WTC11 (cell line): Measurements from ENCODE around the gene RAI1. TPM values are rescaled to one million over a fixed set of nuclear protein-coding genes. Genes with fewer than 3 reads are reported as not detected.

Source experiments
- ATAC-seq: fragments of 200-7000 bp; cut with Tn5 transposase; 2 replicates; pipeline ENCODE4 v1.10.0; 2021; ENCODE audit warnings: mild to moderate bottlenecking, moderate library complexity
- CTCF ChIA-PET: fragments of 300-600 bp; sonication (Branson Sonifier 250); formaldehyde crosslinking; loops from one replicate; lab custom pipeline; 2021; ENCODE audit warnings: antibody characterized with exemption; lab: Charles Lee
- POLR2A ChIA-PET: fragments of 350-600 bp; sonication (Branson Sonifier 250); formaldehyde crosslinking; loops from one replicate; lab custom pipeline; 2021; ENCODE audit warnings: antibody characterized with exemption; lab: Charles Lee
- DNase-seq: peaks from one replicate; pipeline ENCODE4 v3.0.0; 2021; ENCODE audit warnings: low spot score
- H3K27ac Mint-ChIP-seq: 2 replicates; pipeline ENCODE4 v1.8.0; 2021; ENCODE audit warnings: mixed read lengths
- H3K27me3 Mint-ChIP-seq: 2 replicates; pipeline ENCODE4 v1.8.0; 2021; ENCODE audit warnings: low read depth, mild to moderate bottlenecking, moderate library complexity, mixed read lengths
- H3K36me3 Mint-ChIP-seq: 2 replicates; pipeline ENCODE4 v1.8.0; 2021; ENCODE audit warnings: mixed read lengths
- H3K4me1 Mint-ChIP-seq: 2 replicates; pipeline ENCODE4 v1.8.0; 2022; ENCODE audit warnings: mixed read lengths
- H3K4me3 Mint-ChIP-seq: 2 replicates; pipeline ENCODE4 v1.8.0; 2021; ENCODE audit warnings: mild to moderate bottlenecking, moderate library complexity, mixed read lengths
- H3K9me3 Mint-ChIP-seq: 2 replicates; pipeline ENCODE4 v1.8.0; 2021; ENCODE audit warnings: mixed read lengths
- ATF1 ChIP-seq: sonication (generic); formaldehyde crosslinking; IDR thresholded peaks from 2 replicates; pipeline ENCODE4 v1.8.1; 2023; ENCODE audit warnings: mild to moderate bottlenecking, moderate library complexity, missing genetic modification reagents
- ATF3 ChIP-seq: sonication (generic); formaldehyde crosslinking; conservative IDR thresholded peaks from 2 replicates; pipeline ENCODE4 v1.8.1; 2022; ENCODE audit warnings: mild to moderate bottlenecking, missing genetic modification reagents
- ATF6 ChIP-seq: sonication (generic); formaldehyde crosslinking; IDR thresholded peaks from 2 replicates; pipeline ENCODE4 v1.8.1; 2023; ENCODE audit warnings: mild to moderate bottlenecking, missing genetic modification reagents
- CTCF ChIP-seq: fragments of 200-600 bp; IDR thresholded peaks from 2 replicates; pipeline ENCODE4 v1.8.0; 2022; ENCODE audit warnings: antibody characterized with exemption
- EMX1 ChIP-seq: fragments of 250-450 bp; sonication (Bioruptor Pico); IDR thresholded peaks from 2 replicates; pipeline ENCODE4 v1.8.0; 2021; ENCODE audit warnings: mild to moderate bottlenecking
- ESRRA ChIP-seq: sonication (generic); formaldehyde crosslinking; IDR thresholded peaks from 2 replicates; pipeline ENCODE4 v1.8.1; 2022; ENCODE audit warnings: mild to moderate bottlenecking, missing genetic modification reagents, borderline replicate concordance
- GABPB1 ChIP-seq: sonication (generic); formaldehyde crosslinking; IDR thresholded peaks from 2 replicates; pipeline ENCODE4 v1.8.1; 2023; ENCODE audit warnings: mild to moderate bottlenecking, missing genetic modification reagents
- GRHL2 ChIP-seq: fragments of 250-450 bp; sonication (Bioruptor Pico); IDR thresholded peaks from 2 replicates; pipeline ENCODE4 v1.8.0; 2022; ENCODE audit warnings: mild to moderate bottlenecking, moderate library complexity; ENCODE audit not compliant: insufficient replicate concordance, severe bottlenecking
- IRF1 ChIP-seq: sonication (generic); formaldehyde crosslinking; IDR thresholded peaks from 2 replicates; pipeline ENCODE4 v1.8.0; 2023; ENCODE audit warnings: missing genetic modification reagents
- MAX ChIP-seq: sonication (generic); formaldehyde crosslinking; IDR thresholded peaks from 2 replicates; pipeline ENCODE4 v1.8.0; 2022; ENCODE audit warnings: mild to moderate bottlenecking, missing genetic modification reagents
- NFE2L1 ChIP-seq: sonication (generic); formaldehyde crosslinking; IDR thresholded peaks from 2 replicates; pipeline ENCODE4 v1.8.1; 2023; ENCODE audit warnings: missing genetic modification reagents
- NR2C2 ChIP-seq: sonication (generic); formaldehyde crosslinking; IDR thresholded peaks from 2 replicates; pipeline ENCODE4 v1.8.0; 2022; ENCODE audit warnings: mild to moderate bottlenecking, missing genetic modification reagents
- NR3C1 ChIP-seq: sonication (generic); formaldehyde crosslinking; conservative IDR thresholded peaks from 2 replicates; pipeline ENCODE4 v1.8.1; 2023; ENCODE audit warnings: low read depth, mild to moderate bottlenecking, missing genetic modification reagents
- PRRX2 ChIP-seq: fragments of 250-450 bp; sonication (Bioruptor Pico); IDR thresholded peaks from 2 replicates; pipeline ENCODE4 v1.8.0; 2021; ENCODE audit warnings: mild to moderate bottlenecking
- RORB ChIP-seq: fragments of 250-450 bp; sonication (Bioruptor Pico); IDR thresholded peaks from 2 replicates; pipeline ENCODE4 v1.9.0; 2021; ENCODE audit warnings: mild to moderate bottlenecking
- ZBTB43 ChIP-seq: sonication (generic); formaldehyde crosslinking; IDR thresholded peaks from 2 replicates; pipeline ENCODE4 v1.8.1; 2023; ENCODE audit warnings: mild to moderate bottlenecking, missing genetic modification reagents
- ZNF121 ChIP-seq: sonication (generic); formaldehyde crosslinking; IDR thresholded peaks from 2 replicates; pipeline ENCODE4 v1.8.0; 2023; ENCODE audit warnings: missing genetic modification reagents
- ZNF138 ChIP-seq: sonication (generic); formaldehyde crosslinking; conservative IDR thresholded peaks from 2 replicates; pipeline ENCODE4 v1.8.1; 2022; ENCODE audit warnings: mild to moderate bottlenecking, moderate library complexity, missing genetic modification reagents
- ZNF219 ChIP-seq: sonication (generic); formaldehyde crosslinking; IDR thresholded peaks from 2 replicates; pipeline ENCODE4 v1.8.0; 2023; ENCODE audit warnings: missing genetic modification reagents, mild to moderate bottlenecking, borderline replicate concordance
- ZNF232 ChIP-seq: sonication (generic); formaldehyde crosslinking; IDR thresholded peaks from 2 replicates; pipeline ENCODE4 v1.8.0; 2022; ENCODE audit warnings: mild to moderate bottlenecking, missing genetic modification reagents
- ZNF263 ChIP-seq: sonication (generic); formaldehyde crosslinking; IDR thresholded peaks from 2 replicates; pipeline ENCODE4 v1.8.1; 2022; ENCODE audit warnings: low read depth, mild to moderate bottlenecking, moderate library complexity, missing genetic modification reagents
- ZNF281 ChIP-seq: sonication (generic); formaldehyde crosslinking; IDR thresholded peaks from 2 replicates; pipeline ENCODE4 v1.8.0; 2023; ENCODE audit warnings: mild to moderate bottlenecking, missing genetic modification reagents
- ZNF396 ChIP-seq: fragments of 250-450 bp; sonication (Bioruptor Pico); IDR thresholded peaks from 2 replicates; pipeline ENCODE4 v1.8.0; 2021; ENCODE audit warnings: mild to moderate bottlenecking, moderate library complexity, borderline replicate concordance
- ZNF416 ChIP-seq: fragments of 250-450 bp; sonication (Bioruptor Pico); IDR thresholded peaks from 2 replicates; pipeline ENCODE4 v1.9.0; 2021; ENCODE audit warnings: mild to moderate bottlenecking, inconsistent platforms
- ZNF425 ChIP-seq: fragments of 250-450 bp; sonication (Bioruptor Pico); conservative IDR thresholded peaks from 2 replicates; pipeline ENCODE4 v1.9.0; 2021; ENCODE audit warnings: mild to moderate bottlenecking
- total RNA-seq: library from RNA; stranded (reverse); gene quantifications from 3 replicates; pipeline ENCODE4 v1.2.3, GENCODE V29; 2021

RAI1 gene
- total RNA-seq, 1 experiment from 2014 or later = 12.7 TPM

GRCh38 chr17:17797119-17797809 lies 116.0 kb downstream of the RAI1 start:
- H3K9me3 Mint-ChIP-seq = no peaks in the 10 kb centered on the region
- peaks cover 17% of the 10 kb centered on the region for H3K27me3 Mint-ChIP-seq
- CTCF ChIA-PET = interaction anchor here (0.8 to 1.6 kb wide), 2 partner anchors 13 to 15 kb away, joined by 3 to 4 read pairs; no protein-coding TSS in a partner anchor
- no peak for DNase-seq
- peaks cover 28% of the 10 kb centered on the region for H3K4me1 Mint-ChIP-seq
- H3K4me3 Mint-ChIP-seq = no peak overlapping the region
- no peak overlapping the region for H3K27ac Mint-ChIP-seq
- POLR2A ChIA-PET = interaction anchor here (0.6 kb wide), 2 partner anchors 301 to 467 kb away, joined by 3 to 4 read pairs; partner anchors contain the start of gene RASD1
- no peaks in the 10 kb centered on the region for H3K36me3 Mint-ChIP-seq
- ATAC-seq = no peak
- TF ChIP-seq CTCF = no peak
- TF ChIP-seq ZNF121 = no peak
- TF ChIP-seq ATF1 (CRISPR knock-in tag) = no peak
- no peak for TF ChIP-seq ZNF396 (CRISPR knock-in tag)
- no peak for TF ChIP-seq NFE2L1 (CRISPR knock-in tag)
- TF ChIP-seq ATF3 (CRISPR knock-in tag) = no peak
- no peak for TF ChIP-seq ZNF263 (CRISPR knock-in tag)
- TF ChIP-seq RORB = no peak
- no peak for TF ChIP-seq EMX1 (CRISPR knock-in tag)
- TF ChIP-seq ZNF281 = no peak
- no peak for TF ChIP-seq IRF1
- no peak for TF ChIP-seq ZNF416
- no peak for TF ChIP-seq ZNF138 (CRISPR knock-in tag)
- no peak for TF ChIP-seq ZNF425
- TF ChIP-seq GABPB1 (CRISPR knock-in tag) = no peak
- no peak for TF ChIP-seq PRRX2 (CRISPR knock-in tag)
- no peak for TF ChIP-seq NR2C2

- ChIA-PET CTCF (no interaction called here), POLR2A (interaction anchor here (0.6 kb wide), 1 partner anchor 302 kb away, joined by 3 read pairs; the partner anchor contains the start of gene RASD1)
- ATAC-seq (no peak), DNase-seq (no peak)
- Mint-ChIP-seq H3K27ac (no peak overlapping the region), H3K27me3 (peaks cover 14% of the 10 kb centered on the region), H3K36me3 (no peaks in the 10 kb centered on the region), H3K4me3 (no peak overlapping the region), H3K9me3 (no peaks in the 10 kb centered on the region), H3K4me1 (peaks cover 22% of the 10 kb centered on the region)
- TF ChIP-seq ZNF219 (CRISPR knock-in tag) (no peak), ESRRA (no peak), ZNF232 (CRISPR knock-in tag) (no peak), GRHL2 (CRISPR knock-in tag) (no peak), ATF6 (CRISPR knock-in tag) (no peak), ZBTB43 (CRISPR knock-in tag) (no peak), MAX (no peak), NR3C1 (CRISPR knock-in tag) (no peak), ZNF138 (CRISPR knock-in tag) (no peak)
These were observed 116.8 kb downstream of the RAI1 start for GRCh38 chr17:17798010-17798556.
